DND-41 (cell line): ENCODE data around the gene CCDC158.

Experiments
- ATAC-seq: fragments of 200-7000 bp; cut with Tn5 transposase; 3 replicates; pipeline ENCODE4 v1.9.1; 2021; ENCODE audit warnings: low read depth; ENCODE audit not compliant: insufficient read depth
- DNase-seq: peaks from one replicate; pipeline ENCODE4 v3.0.0-alpha.2; 2020
- H2AFZ ChIP-seq: 2 replicates; pipeline ENCODE4 v1.6.0; 2012; ENCODE audit warnings: low read depth, low read length
- H3K27ac ChIP-seq: 2 replicates; pipeline ENCODE4 v1.5.1; 2012; ENCODE audit warnings: low read length, inconsistent platforms
- H3K27me3 ChIP-seq: fragments of 200-600 bp; sonication (generic); 2 replicates; pipeline ENCODE4 v1.6.0; 2012; ENCODE audit warnings: low read length, mild to moderate bottlenecking, inconsistent platforms; ENCODE audit not compliant: insufficient read depth, poor library complexity
- H3K36me3 ChIP-seq: 2 replicates; pipeline ENCODE4 v1.5.1; 2012; ENCODE audit warnings: low read length, inconsistent platforms; ENCODE audit not compliant: insufficient read depth
- H3K4me1 ChIP-seq: 2 replicates; pipeline ENCODE4 v1.5.1; 2012; ENCODE audit warnings: mild to moderate bottlenecking, low read length; ENCODE audit not compliant: insufficient read depth
- H3K4me2 ChIP-seq: 2 replicates; pipeline ENCODE4 v1.6.0; 2012; ENCODE audit warnings: mild to moderate bottlenecking, moderate library complexity, low read length, inconsistent platforms; ENCODE audit not compliant: insufficient read depth
- H3K4me3 ChIP-seq, 2 experiments: fragments of 200-600 bp in 1 of 2; shearing (Covaris generic) in 1 of 2; 2 replicates each; pipeline ENCODE4 v1.5.1; 2012 to 2016; ENCODE audit warnings: inconsistent platforms in 2 of 2, low read length in 2 of 2, mild to moderate bottlenecking in 2 of 2, low read depth in 1 of 2, moderate library complexity in 1 of 2
- H3K79me2 ChIP-seq: 2 replicates; pipeline ENCODE4 v1.6.0; 2012; ENCODE audit warnings: low read length, inconsistent platforms; ENCODE audit not compliant: insufficient read depth
- H3K9ac ChIP-seq: 2 replicates; pipeline ENCODE4 v1.6.0; 2012; ENCODE audit warnings: low read depth, mild to moderate bottlenecking, inconsistent platforms, low read length, moderate library complexity
- H3K9me3 ChIP-seq: 2 replicates; pipeline ENCODE4 v1.5.1; 2012; ENCODE audit warnings: low read length, moderate library complexity, mild to moderate bottlenecking, inconsistent platforms; ENCODE audit not compliant: insufficient read depth, severe bottlenecking
- H4K20me1 ChIP-seq: 2 replicates; pipeline ENCODE4 v1.6.0; 2012; ENCODE audit warnings: low read length; ENCODE audit not compliant: insufficient read depth
- CTCF ChIP-seq: IDR thresholded peaks from 2 replicates; pipeline ENCODE4 v1.5.1; 2012; ENCODE audit warnings: borderline replicate concordance, low read length, moderate library complexity, mild to moderate bottlenecking; ENCODE audit not compliant: poor library complexity, severe bottlenecking; ENCODE audit errors: extremely low read depth
- EZH2 ChIP-seq: IDR thresholded peaks from 3 replicates; pipeline ENCODE4 v1.6.1; 2012; ENCODE audit warnings: borderline replicate concordance, low read depth, mild to moderate bottlenecking, moderate library complexity, low read length, inconsistent platforms; ENCODE audit not compliant: severe bottlenecking

CCDC158 gene

GRCh38 chr4:76453232-76453631 lies 32.3 kb upstream of the CCDC158 start:
- no peak overlapping the region for H3K4me2 ChIP-seq
- H3K9ac ChIP-seq = no peak overlapping the region
- H4K20me1 ChIP-seq = no peaks in the 10 kb centered on the region
- H3K27me3 ChIP-seq = peaks cover under 1% of the 10 kb centered on the region
- H3K79me2 ChIP-seq = no peaks in the 10 kb centered on the region
- no peak overlapping the region for H2AFZ ChIP-seq
- ATAC-seq (no peak), DNase-seq (no peak)
- H3K9me3 ChIP-seq = no peaks in the 10 kb centered on the region
- TF ChIP-seq EZH2 (no peak), CTCF (no peak)
- H3K27ac ChIP-seq = no peak overlapping the region
- H3K4me1 ChIP-seq = no peaks in the 10 kb centered on the region
- H3K4me3 ChIP-seq = no peak overlapping the region
- H3K36me3 ChIP-seq = no peaks in the 10 kb centered on the region

- TF ChIP-seq CTCF = no peak
- no peak for TF ChIP-seq EZH2
- no peak overlapping the region for H3K9ac ChIP-seq
- H3K79me2 ChIP-seq = no peaks in the 10 kb centered on the region
- H4K20me1 ChIP-seq = no peaks in the 10 kb centered on the region
- no peaks in the 10 kb centered on the region for H3K36me3 ChIP-seq
- no peak overlapping the region for H2AFZ ChIP-seq
- H3K27ac ChIP-seq = no peak overlapping the region
- peaks cover 3% of the 10 kb centered on the region for H3K27me3 ChIP-seq
- DNase-seq = no peak
- ATAC-seq = no peak
- H3K4me2 ChIP-seq = no peak overlapping the region
- H3K9me3 ChIP-seq = no peaks in the 10 kb centered on the region
- no peaks in the 10 kb centered on the region for H3K4me1 ChIP-seq
- H3K4me3 ChIP-seq = no peak overlapping the region
Measured at GRCh38 chr4:76449833-76450232, 28.9 kb upstream of the CCDC158 start.

GRCh38 chr4:76449362-76449767 lies 28.4 kb upstream of the CCDC158 start:
- DNase-seq (no peak), ATAC-seq (no peak)
- Histone ChIP-seq H2AFZ (no peak overlapping the region), H3K9ac (no peak overlapping the region), H3K4me2 (no peak overlapping the region), H3K79me2 (no peaks in the 10 kb centered on the region), H3K27ac (no peak overlapping the region), H3K36me3 (no peaks in the 10 kb centered on the region), H3K9me3 (no peaks in the 10 kb centered on the region), H3K4me1 (no peaks in the 10 kb centered on the region), H4K20me1 (no peaks in the 10 kb centered on the region), H3K4me3 (no peak overlapping the region), H3K27me3 (peaks cover 3% of the 10 kb centered on the region)
- no peak for TF ChIP-seq EZH2
- TF ChIP-seq CTCF = no peak

GRCh38 chr4:76448211-76448610 lies 27.3 kb upstream of the CCDC158 start:
- ATAC-seq = no peak
- H3K9ac ChIP-seq = no peak overlapping the region
- no peak overlapping the region for H3K4me3 ChIP-seq
- H3K27me3 ChIP-seq = peaks cover 3% of the 10 kb centered on the region
- no peaks in the 10 kb centered on the region for H3K9me3 ChIP-seq
- H3K27ac ChIP-seq = no peak overlapping the region
- H3K4me1 ChIP-seq = no peaks in the 10 kb centered on the region
- H3K4me2 ChIP-seq = no peak overlapping the region
- H4K20me1 ChIP-seq = no peaks in the 10 kb centered on the region
- DNase-seq = no peak
- no peak overlapping the region for H2AFZ ChIP-seq
- no peaks in the 10 kb centered on the region for H3K79me2 ChIP-seq
- H3K36me3 ChIP-seq = no peaks in the 10 kb centered on the region
- no peak for TF ChIP-seq CTCF
- TF ChIP-seq EZH2 = no peak
